H1 (cell line): ENCODE measurements around the gene PLK4.

Source experiments
- EGR1 ChIP-seq: IDR thresholded peaks from 2 replicates; pipeline ENCODE4 v1.6.1; 2011; ENCODE audit warnings: low read depth, low read length, borderline replicate concordance
- EZH2 ChIP-seq: fragments of 200-600 bp; sonication (generic); IDR thresholded peaks from 2 replicates; pipeline ENCODE4 v1.7.1; 2012; ENCODE audit warnings: low read depth, mild to moderate bottlenecking, moderate library complexity, low read length, inconsistent platforms; ENCODE audit not compliant: severe bottlenecking
- JUND ChIP-seq: IDR thresholded peaks from 2 replicates; pipeline ENCODE4 v1.6.1; 2011; ENCODE audit warnings: mild to moderate bottlenecking, improper control_type of control experiment, low read length
- POLR2A ChIP-seq, 2 experiments: IDR thresholded peaks; 1 replicate in 1 of 2; 2 replicates in 1 of 2; pipeline ENCODE4 v1.6.1; 2011; ENCODE audit warnings: low read depth in 2 of 2, low read length in 2 of 2, mild to moderate bottlenecking in 2 of 2; ENCODE audit errors: control extremely low read depth in 1 of 2
- POLR2AphosphoS5 ChIP-seq: IDR thresholded peaks from 2 replicates; pipeline ENCODE4 v1.6.1; 2011; ENCODE audit warnings: low read depth, low read length
- RAD21 ChIP-seq, 2 experiments: IDR thresholded peaks in 1 of 2; conservative IDR thresholded peaks in 1 of 2; 2 replicates each; pipeline ENCODE4 v1.6.1; 2011; ENCODE audit warnings: low read depth in 2 of 2, low read length in 2 of 2, improper control_type of control experiment in 1 of 2, inconsistent platforms in 1 of 2, mild to moderate bottlenecking in 1 of 2, moderate library complexity in 1 of 2
- RNF2 ChIP-seq: fragments of 200-900, 300-1000 bp; sonication (generic); IDR thresholded peaks from 2 replicates; pipeline ENCODE4 v1.7.1; 2016; ENCODE audit warnings: borderline replicate concordance, low read depth, mild to moderate bottlenecking, antibody characterized with exemption, low read length; ENCODE audit not compliant: poor library complexity, severe bottlenecking; ENCODE audit errors: missing control alignments
- SP1 ChIP-seq: IDR thresholded peaks from 2 replicates; pipeline ENCODE4 v1.6.1; 2011; ENCODE audit warnings: low read depth, low read length
- YY1 ChIP-seq: IDR thresholded peaks from 2 replicates; pipeline ENCODE4 v1.6.1; 2011; ENCODE audit warnings: low read depth, mild to moderate bottlenecking, low read length
- ZNF274 ChIP-seq: IDR thresholded peaks from 2 replicates; pipeline ENCODE4 v1.7.0; 2012; ENCODE audit warnings: low read length, borderline replicate concordance; ENCODE audit errors: extremely low read depth
- TF ChIP-seq, protein P1 (sequence below), 3 experiments: IDR thresholded peaks; 1 replicate in 2 of 3; 2 replicates in 1 of 3; pipeline versions ENCODE4 v1.5.1 to v1.6.1; 2011; ENCODE audit warnings: low read length in 3 of 3, mild to moderate bottlenecking in 3 of 3, inconsistent platforms in 2 of 3, low read depth in 1 of 3, moderate library complexity in 1 of 3; ENCODE audit not compliant: insufficient read depth in 1 of 3; ENCODE audit errors: control extremely low read depth in 1 of 3
- TF ChIP-seq, protein P2 (sequence below): IDR thresholded peaks from 2 replicates; pipeline ENCODE4 v1.6.1; 2011; ENCODE audit warnings: low read depth, mild to moderate bottlenecking, low read length; ENCODE audit not compliant: insufficient read depth
- TF ChIP-seq, protein P3 (sequence below): IDR thresholded peaks from 2 replicates; pipeline ENCODE4 v1.6.1; 2012; ENCODE audit warnings: low read length, inconsistent platforms
- TF ChIP-seq, protein P4 (sequence below): IDR thresholded peaks from 2 replicates; pipeline ENCODE4 v1.6.1; 2012; ENCODE audit warnings: inconsistent platforms

DNA sequence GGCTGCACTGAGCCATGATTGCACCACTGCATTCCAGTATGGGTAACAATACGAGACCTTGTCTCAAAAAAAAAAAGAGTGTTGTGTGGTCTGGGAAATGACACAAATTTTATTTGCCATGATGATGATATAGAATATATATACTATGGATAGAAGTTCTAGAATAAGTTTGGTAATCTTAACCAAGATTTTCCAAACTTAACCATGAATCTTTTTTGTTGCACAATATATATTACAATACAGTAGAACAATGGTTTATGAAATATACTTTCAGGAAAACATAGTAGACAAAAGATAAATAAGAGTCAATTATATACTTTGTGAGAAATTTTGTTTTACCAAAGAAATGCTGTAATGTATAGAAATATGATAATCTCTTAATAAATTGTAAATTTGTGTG is 49.5 kb downstream of the PLK4 start:
- TF ChIP-seq YY1 (no peak), RNF2 (no peak), SP1 (no peak), EZH2 (no peak), JUND (no peak), POLR2A (IDR thresholded peaks at IDR 0.05; ENCODE audit: control extremely low read depth in 1 of 2, low read depth in 2 of 2, low read length in 2 of 2) (no peak), RAD21 (IDR thresholded peaks at IDR 0.05 in 1 of 2, conservative IDR thresholded peaks at IDR 0.05 in 1 of 2; ENCODE audit: low read depth in 2 of 2, low read length in 2 of 2) (no peak), EGR1 (no peak), POLR2AphosphoS5 (no peak), ZNF274 (no peak)
- TF ChIP-seq, protein P1, sequence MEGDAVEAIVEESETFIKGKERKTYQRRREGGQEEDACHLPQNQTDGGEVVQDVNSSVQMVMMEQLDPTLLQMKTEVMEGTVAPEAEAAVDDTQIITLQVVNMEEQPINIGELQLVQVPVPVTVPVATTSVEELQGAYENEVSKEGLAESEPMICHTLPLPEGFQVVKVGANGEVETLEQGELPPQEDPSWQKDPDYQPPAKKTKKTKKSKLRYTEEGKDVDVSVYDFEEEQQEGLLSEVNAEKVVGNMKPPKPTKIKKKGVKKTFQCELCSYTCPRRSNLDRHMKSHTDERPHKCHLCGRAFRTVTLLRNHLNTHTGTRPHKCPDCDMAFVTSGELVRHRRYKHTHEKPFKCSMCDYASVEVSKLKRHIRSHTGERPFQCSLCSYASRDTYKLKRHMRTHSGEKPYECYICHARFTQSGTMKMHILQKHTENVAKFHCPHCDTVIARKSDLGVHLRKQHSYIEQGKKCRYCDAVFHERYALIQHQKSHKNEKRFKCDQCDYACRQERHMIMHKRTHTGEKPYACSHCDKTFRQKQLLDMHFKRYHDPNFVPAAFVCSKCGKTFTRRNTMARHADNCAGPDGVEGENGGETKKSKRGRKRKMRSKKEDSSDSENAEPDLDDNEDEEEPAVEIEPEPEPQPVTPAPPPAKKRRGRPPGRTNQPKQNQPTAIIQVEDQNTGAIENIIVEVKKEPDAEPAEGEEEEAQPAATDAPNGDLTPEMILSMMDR (IDR thresholded peaks at IDR 0.05; ENCODE audit: control extremely low read depth in 1 of 3, insufficient read depth in 1 of 3, low read depth in 1 of 3, low read length in 3 of 3): no peak
- TF ChIP-seq, protein P2, sequence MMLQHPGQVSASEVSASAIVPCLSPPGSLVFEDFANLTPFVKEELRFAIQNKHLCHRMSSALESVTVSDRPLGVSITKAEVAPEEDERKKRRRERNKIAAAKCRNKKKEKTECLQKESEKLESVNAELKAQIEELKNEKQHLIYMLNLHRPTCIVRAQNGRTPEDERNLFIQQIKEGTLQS: no peak
- TF ChIP-seq, protein P3, sequence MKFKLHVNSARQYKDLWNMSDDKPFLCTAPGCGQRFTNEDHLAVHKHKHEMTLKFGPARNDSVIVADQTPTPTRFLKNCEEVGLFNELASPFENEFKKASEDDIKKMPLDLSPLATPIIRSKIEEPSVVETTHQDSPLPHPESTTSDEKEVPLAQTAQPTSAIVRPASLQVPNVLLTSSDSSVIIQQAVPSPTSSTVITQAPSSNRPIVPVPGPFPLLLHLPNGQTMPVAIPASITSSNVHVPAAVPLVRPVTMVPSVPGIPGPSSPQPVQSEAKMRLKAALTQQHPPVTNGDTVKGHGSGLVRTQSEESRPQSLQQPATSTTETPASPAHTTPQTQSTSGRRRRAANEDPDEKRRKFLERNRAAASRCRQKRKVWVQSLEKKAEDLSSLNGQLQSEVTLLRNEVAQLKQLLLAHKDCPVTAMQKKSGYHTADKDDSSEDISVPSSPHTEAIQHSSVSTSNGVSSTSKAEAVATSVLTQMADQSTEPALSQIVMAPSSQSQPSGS: no peak
- TF ChIP-seq, protein P4, sequence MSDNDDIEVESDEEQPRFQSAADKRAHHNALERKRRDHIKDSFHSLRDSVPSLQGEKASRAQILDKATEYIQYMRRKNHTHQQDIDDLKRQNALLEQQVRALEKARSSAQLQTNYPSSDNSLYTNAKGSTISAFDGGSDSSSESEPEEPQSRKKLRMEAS: no peak
